GM18499 (cell line): ENCODE data around the gene MIX23.
"Not testable (repeated sequence)": the region's sequence is repeated elsewhere in the genome, so short reads cannot be mapped to it uniquely, and the experiment has no call there.

Experiments used
- ATAC-seq: cut with Tn5 transposase; IDR thresholded peaks from one replicate; pipeline ENCODE4 v1.9.1; 2021; ENCODE audit warnings: moderate number of reproducible peaks; ENCODE audit not compliant: insufficient read depth, unreplicated experiment

MIX23 gene

GRCh38 chr3:122394173-122394572 is 11.1 kb upstream of the MIX23 start:
- ATAC-seq = no peak

- no peak for ATAC-seq
Observed at GRCh38 chr3:122392868-122393844, 10.1 kb upstream of the MIX23 start.

DNA sequence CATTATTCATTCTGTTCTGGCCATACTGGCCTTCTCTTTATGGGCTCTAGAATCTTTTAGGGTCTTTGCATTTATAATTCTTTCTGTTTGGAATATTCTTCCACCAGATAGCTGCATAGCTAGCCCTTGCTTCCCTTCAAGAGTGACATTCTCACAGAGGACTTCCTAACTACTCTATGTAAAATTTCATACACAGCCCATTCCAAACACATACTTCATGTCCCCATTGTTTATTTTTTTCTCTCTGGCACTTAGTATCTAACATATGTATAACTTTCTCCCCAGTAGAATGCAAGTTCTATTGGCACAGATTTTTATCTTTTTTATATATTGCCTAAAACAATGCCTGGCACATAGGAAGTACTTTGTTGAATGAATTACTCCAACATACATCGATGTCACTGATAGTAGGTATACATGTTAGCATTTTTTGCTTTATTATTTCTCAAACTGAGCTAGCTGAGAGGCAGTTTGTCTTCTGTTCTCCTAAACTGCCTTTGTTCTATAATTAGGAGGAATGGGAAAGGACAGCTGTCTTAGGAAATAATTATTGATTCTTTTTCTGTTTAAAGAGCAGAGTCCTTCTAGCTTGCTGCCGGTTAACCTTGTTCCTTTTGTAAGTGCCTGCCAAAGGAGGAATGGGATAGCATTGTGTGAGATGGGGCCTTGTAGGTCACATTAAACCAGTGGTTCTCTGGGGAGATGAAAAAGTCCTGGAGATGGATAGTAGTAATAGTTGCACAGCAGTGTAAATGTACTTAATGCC is 8.8 kb upstream of the MIX23 start:
- no peak for ATAC-seq

DNA sequence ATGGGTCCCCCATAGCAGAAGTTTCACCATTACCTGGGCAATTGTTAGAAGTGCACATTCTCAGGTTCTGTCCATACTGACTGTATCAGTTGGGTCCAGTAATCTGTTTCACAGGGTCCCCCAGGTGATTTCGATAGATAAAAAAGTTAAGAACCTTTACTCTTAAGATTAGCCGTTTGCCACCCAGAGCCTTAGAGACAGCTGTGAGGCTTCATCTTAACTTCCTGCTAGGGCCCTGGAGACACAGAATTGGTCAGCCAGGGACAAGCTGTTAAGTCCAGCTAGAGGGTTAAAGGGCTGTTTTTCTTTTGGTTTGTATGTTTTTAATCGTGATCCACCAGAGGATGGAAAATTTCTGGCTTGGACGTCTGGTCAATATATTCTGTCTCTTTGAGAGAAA is 7.6 kb upstream of the MIX23 start:
- no peak for ATAC-seq

DNA sequence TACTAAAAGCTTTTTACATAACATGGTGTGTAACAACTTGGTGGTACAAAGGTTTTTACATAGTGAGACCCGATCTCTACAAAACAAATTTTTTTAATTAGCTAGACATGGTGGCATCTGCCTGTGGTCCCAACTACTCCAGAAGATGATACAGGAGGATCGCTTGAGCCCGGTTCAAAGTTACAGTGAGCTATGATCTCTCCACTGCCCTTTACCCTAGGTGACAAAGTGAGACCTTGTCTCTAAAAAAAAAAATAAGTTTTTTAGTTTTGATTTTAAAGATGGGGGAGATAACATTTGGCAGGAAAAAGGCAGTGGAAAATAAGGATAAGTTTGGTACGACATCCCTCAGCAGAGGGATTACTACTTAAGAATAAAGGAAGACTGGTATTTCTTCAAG is 6.9 kb upstream of the MIX23 start:
- no peak for ATAC-seq

DNA sequence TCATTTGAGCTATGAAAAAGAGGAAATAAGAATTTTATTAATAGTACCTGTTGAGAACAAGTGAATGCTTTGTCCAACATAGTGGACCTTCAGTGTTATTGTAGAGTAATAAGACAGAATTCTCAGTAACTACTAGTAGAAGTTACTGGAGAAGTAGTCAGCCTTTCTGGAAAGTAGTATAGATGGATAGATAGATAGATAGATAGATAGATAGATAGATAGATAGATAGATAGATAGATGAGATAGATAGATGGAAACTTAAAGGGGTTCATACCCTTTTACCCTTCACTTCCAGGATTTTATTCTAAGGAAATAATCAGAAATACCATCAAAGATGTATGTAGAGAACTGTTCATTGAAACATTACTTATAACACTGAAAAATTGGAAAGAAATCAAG is 6.2 kb upstream of the MIX23 start:
- ATAC-seq = no peak

GRCh38 chr3:122387709-122388108 is 4.7 kb upstream of the MIX23 start:
- ATAC-seq = no peak

DNA sequence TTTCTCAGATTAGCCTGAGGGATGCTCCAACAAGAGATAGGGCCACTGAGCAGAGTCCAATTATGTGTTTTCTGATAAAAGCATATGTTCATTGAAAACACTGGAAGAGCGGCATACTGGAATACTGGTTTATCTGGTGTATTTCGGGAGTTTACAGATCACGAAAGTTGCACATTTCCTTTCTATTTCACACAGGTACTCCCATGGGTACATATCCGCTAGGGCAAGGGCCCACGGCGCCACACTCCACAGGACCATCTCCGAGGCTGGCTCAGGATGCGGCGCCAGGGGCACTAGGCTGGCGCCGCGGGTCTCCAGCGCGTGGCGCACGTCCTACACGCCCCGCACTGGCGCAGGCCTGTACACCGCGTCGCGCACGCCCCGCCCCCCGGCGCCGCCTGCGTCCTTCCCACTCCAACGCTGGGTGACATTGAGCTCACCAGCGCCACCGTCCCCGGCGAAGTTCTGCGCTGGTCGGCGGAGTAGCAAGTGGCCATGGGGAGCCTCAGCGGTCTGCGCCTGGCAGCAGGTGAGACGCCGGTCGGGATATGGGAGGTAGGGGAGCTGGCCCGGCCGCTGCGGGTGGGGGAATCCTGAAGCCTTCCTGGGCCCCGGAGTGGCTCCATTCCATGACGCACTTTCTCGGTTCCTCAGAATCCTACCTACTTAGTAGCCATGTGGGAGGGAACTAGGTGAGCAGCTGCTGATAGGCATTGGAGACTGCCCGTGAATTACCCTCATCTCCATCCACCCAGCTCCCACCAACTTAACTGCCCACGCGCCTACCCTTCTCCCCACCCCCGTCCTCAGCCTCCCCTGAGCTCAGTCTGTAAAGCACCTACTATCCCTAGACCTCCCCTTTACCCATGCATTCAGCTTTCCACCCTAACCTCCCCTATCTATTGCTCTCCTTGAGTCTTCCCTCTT is 1.0 kb upstream of the MIX23 start, which contains the start of gene FAM162A:
Gene FAM162A (plus strand): TSS at position 412 of the 927 bp plus-strand sequence. CDS start 84 bp downstream, at position 496.
- ATAC-seq = peak; percentile 73

GRCh38 chr3:122377975-122378374 is 5.1 kb downstream of the MIX23 start:
- no peak for ATAC-seq

- ATAC-seq = no peak
Observed at GRCh38 chr3:122374034-122374433, 9.0 kb downstream of the MIX23 start.

- ATAC-seq = no peak
Observed at GRCh38 chr3:122366379-122366749, 16.7 kb downstream of the MIX23 start.

- not testable (repeated sequence) for ATAC-seq
Observed at GRCh38 chr3:122365582-122366378, 17.3 kb downstream of the MIX23 start.

GRCh38 chr3:122365073-122365472 is 18.0 kb downstream of the MIX23 start:
- no peak for ATAC-seq

DNA sequence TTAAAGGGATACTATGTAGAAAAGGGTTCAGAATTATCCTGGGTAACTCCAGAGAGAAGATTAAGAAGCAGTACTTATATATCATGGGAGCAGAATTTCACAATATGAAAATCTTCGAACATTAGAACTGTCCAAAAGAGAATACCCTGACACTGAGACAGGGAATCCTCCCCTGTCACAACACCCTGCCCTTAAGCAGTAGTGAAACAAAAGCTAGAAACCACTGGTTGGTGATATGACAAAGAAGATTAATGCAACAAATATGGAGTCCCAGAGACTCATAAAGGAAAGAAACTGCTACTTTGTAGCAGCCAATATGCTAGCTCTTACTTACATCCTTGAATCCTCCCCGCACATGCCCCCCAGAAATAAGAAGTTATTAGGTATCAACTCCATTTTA is 18.5 kb downstream of the MIX23 start:
- no peak for ATAC-seq

- ATAC-seq = no peak
Observed at GRCh38 chr3:122362026-122362425, 21.0 kb downstream of the MIX23 start.

- ATAC-seq = no peak
Observed at GRCh38 chr3:122358703-122359032, 24.4 kb downstream of the MIX23 start.

DNA sequence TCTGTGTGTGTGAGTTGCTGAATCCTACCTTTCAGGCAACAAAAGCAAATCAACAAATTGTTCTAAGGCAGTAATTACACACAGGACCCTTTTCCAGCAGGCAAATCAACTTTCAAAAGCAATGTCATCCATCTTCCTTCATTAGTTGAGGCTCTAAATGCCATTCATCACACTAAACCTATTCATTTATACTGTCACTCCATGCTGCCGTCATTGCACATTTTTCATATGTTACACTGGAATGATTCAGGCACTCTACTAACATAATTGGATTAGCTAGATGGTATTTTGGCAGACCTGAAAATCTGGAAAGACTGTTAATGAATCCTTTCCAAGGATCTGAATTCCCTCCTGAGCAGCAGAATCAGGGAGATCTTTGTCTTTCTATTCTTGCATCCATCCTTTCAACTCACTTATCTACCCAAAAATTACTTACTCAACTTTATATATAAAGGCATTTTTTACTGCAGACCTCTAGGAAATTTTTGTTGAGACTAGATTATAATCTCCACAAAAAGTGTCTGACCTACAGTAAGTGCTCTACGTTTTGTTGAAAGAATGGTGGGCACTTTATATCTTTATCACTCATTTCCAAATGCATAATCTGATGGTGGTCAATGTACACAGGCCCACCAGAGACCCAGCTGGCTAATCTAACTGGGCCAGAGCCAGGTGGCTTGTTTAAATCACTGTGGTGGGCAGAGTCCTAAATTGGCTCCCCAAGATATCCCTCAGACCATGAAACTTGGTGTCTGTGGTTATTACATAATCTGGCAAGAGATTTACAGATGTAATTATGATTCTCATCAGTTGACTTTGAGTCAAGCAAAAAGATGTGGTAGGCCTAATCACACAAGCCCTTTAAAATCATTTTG is 25.0 kb downstream of the MIX23 start:
- no peak for ATAC-seq

DNA sequence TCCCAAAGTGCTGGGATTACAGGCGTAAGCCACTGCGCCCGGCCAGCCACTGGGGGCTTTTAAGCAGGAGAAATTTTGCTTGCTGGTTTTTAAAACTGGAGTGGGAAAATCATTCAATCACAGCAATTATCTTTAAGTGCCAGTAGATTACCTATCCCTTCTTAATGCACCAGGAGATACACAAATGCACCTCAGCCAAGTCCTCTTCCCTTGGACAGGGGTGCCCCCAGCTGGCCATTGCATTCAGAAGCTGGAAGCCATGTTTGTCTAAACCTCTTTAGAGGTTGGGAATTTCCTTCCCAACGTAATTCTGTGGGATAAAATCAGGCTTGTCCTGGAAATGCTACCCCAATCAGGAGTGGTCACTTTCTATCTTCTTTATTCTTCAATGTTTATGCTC is 26.6 kb downstream of the MIX23 start:
- no peak for ATAC-seq

DNA sequence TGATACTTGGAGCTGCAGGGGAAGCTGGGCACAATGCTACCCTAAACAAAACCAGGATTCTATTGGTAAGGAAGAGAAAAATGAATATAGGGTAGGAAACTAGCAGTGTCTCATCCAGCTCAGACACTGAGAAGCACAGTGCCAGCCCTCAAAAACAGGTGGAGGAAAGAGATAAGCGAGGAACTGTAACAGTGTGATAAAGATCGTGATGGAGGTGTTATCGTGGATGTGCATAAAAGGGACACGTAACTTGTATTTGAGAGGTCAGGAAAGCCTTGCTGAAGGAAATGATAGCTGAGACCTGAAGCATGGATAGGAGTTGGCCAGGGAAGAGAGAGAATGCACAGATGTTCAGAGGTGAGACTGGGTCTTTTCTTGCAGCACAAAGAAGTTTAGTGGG is 27.4 kb downstream of the MIX23 start:
- ATAC-seq = no peak
